PFSK-1 (cell line): Measurements from ENCODE around the gene CCP110.

Experiments
- FOXP2 ChIP-seq: optimal IDR thresholded peaks from 2 replicates; pipeline ENCODE3; 2011; ENCODE audit warnings: borderline replicate concordance, control low read depth, inconsistent platforms; ENCODE audit not compliant: insufficient read depth; ENCODE audit errors: extremely low read length, extremely low read depth
- POLR2AphosphoS5 ChIP-seq: IDR thresholded peaks from 2 replicates; pipeline ENCODE4 v1.6.1; 2012; ENCODE audit warnings: low read depth, mild to moderate bottlenecking, control low read depth, low read length, moderate library complexity
- REST ChIP-seq, 2 experiments: IDR thresholded peaks; 2 replicates each; pipeline versions ENCODE4 v1.6.1 to v1.8.0; 2011 to 2012; ENCODE audit warnings: low read depth in 2 of 2, low read length in 2 of 2, control low read depth in 1 of 2, inconsistent platforms in 1 of 2, mild to moderate bottlenecking in 1 of 2, moderate library complexity in 1 of 2; ENCODE audit not compliant: insufficient read depth in 1 of 2
- SIN3A ChIP-seq: IDR thresholded peaks from 2 replicates; pipeline ENCODE4 v1.6.1; 2012; ENCODE audit warnings: mild to moderate bottlenecking, low read length, moderate library complexity, borderline replicate concordance; ENCODE audit not compliant: insufficient read depth
- TAF1 ChIP-seq: IDR thresholded peaks from 2 replicates; pipeline ENCODE4 v1.6.1; 2012; ENCODE audit warnings: low read length, control low read depth, borderline replicate concordance; ENCODE audit not compliant: insufficient read depth

DNA sequence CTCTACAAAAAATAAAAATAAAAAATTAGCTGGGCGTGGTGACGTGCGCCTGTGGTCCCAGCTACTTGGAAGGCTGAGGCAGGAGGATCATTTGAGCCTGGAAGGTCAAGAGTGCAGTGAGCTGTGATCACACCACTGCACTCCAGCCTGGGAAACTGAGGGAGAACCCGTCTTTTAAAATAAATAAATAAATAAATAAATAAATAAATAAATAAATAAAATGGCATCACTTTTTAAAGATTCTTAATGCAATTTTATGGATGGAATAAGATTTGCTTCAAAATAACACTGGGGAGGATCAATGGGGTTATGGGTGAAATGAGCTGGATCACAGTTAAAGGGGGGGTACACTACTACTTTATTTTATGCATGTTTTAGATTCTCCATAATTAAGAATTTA is 16.8 kb upstream of the CCP110 start:
- TF ChIP-seq POLR2AphosphoS5 = no peak
- TF ChIP-seq REST (IDR thresholded peaks at IDR 0.05; ENCODE audit: insufficient read depth in 1 of 2, low read depth in 2 of 2, low read length in 2 of 2) = no peak
- no peak for TF ChIP-seq SIN3A
- no peak for TF ChIP-seq TAF1
- no peak for TF ChIP-seq FOXP2
